LNCaP clone FGC (cell line): ENCODE results near the gene KAT6B.
A peak's percentile ranks its signal among the peaks of the same experiment; 100 is the strongest.

ENCODE experiments used
- DNase-seq: peaks from one replicate; pipeline ENCODE4 v3.0.0-alpha.2; 2011; ENCODE audit warnings: low read depth
- H3K4me3 ChIP-seq: 2 replicates; pipeline ENCODE4 v1.5.1; 2011; ENCODE audit warnings: mild to moderate bottlenecking, low read depth, low read length, control low read depth
- CTCF ChIP-seq: IDR thresholded peaks from 2 replicates; pipeline ENCODE4 v1.5.1; 2012; ENCODE audit warnings: mild to moderate bottlenecking; ENCODE audit not compliant: control insufficient read depth, insufficient read depth; ENCODE audit errors: extremely low read depth

KAT6B gene

GRCh38 chr10:74823791-74824183, 2.6 kb upstream of the KAT6B start:
- H3K4me3 ChIP-seq, result no peak overlapping the region

DNA sequence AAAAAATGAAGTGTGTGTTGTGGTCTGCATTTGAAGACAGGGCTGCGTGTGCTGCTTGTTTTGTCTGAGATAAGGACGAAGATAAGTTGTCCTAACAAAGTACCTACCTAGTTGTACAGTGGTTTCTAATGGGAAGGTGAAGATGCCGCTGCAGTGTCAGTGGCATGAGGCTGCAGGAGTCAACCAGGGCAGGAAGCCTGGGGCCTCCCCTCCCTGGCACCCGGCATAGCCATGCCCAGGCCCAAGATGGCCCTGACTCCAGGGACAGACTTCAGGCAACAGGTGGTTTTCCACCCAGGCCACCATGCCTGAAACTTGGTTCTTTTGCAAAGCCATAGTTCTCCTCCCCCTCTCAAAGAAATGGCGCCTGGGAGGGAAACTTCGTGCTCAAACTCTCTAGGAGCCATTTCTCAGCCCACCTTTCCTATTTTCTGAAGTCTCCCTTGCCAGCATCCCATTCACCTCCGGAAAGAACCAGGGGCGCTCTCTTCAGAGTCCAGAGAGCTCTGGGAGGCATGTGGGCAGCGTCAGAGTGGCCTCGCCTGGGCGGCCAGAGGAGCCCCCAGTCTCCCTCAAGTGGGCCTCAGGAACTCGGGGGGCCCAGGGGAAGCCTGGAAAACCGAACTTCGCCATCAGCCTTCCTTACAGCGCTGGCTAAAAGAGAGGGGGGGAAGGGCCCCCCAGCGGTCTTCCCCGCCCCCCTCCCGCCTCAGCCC, 2.1 kb upstream of the KAT6B start:
- DNase-seq, result no peak
- TF ChIP-seq CTCF, result no peak
- H3K4me3 ChIP-seq, result peak overlapping the region; percentile 65

More at GRCh38 chr10:74823791-74824183, 2.6 kb upstream of the KAT6B start:
- DNase-seq, result peak; percentile 94
- TF ChIP-seq CTCF, result no peak

GRCh38 chr10:74824900-74825370, 1.5 kb upstream of the KAT6B start:
- DNase-seq, result no peak
- TF ChIP-seq CTCF, result no peak
- H3K4me3 ChIP-seq, result peak overlapping the region; percentile 65

- no peak for DNase-seq
- H3K4me3 ChIP-seq, result peak overlapping the region; percentile 65
- TF ChIP-seq CTCF, result no peak
Measured at GRCh38 chr10:74825371-74826141, 844 bp upstream of the KAT6B start.

DNA sequence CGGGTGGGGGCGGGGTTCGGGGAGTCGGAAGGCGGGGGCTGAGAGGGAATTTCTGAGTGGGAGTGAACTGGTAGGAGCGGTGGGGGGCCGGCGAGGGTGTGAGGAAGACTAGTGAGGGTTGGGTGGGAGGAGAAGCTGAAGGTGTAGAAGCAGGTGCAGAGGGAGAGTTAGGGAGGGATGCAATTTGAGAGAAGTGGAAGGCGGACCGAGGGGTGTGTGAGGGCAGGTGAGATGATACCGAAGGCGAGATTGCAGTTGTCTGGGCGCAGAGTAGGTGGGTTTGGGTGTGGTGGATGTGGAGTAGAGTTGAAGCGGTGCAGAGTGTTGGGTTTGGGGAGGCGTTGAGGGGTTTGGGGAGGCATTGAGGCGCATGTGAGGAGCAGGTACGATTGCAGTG, 643 bp downstream of the KAT6B start:
- H3K4me3 ChIP-seq, result peak overlapping the region; percentile 65
- TF ChIP-seq CTCF, result no peak
- no peak for DNase-seq

DNA sequence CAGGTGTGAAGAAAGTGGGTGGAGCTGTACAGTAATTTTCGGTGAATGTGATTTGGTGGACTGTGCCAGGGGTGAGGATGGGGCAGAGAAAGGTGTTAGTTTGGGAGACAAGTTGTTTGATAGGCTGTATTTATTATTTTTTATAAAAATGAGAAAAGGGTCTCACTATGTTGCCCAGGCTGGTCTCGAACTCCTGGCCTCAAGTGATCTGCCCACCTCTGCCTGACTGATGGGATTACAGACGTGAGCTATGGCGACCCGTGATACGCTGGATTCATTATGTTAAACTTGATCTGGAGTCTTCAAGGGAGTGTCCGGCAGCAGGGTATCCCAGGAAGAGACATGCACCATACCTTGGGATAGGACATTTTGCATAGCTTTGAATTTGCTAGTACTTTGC, 1.3 kb downstream of the KAT6B start:
- H3K4me3 ChIP-seq, result peak overlapping the region; percentile 65
- TF ChIP-seq CTCF, result no peak

More for the DNA sequence above, 1.3 kb downstream of the KAT6B start:
- DNase-seq, result no peak
